Activated naive CD4-positive, alpha-beta T cell treated with anti-CD3 and anti-CD28 coated beads, Interleukin-2, amount 50 U/mL, for 72 hours (primary cell): Measurements from ENCODE around the gene FAM53A. TPM values are rescaled to one million over a fixed set of nuclear protein-coding genes. Genes with fewer than 3 reads are reported as not detected.

Source experiments
- ATAC-seq, 2 donors: fragments of 150-1000 bp; cut with Tn5 transposase; 2 replicates each; pipeline ENCODE4 v1.10.0; 2021; ENCODE audit warnings: mild to moderate bottlenecking in 2 of 2, moderate library complexity in 2 of 2
- DNase-seq, 2 donors: peaks; one replicate each; pipeline ENCODE4 v3.0.0; 2021 to 2022; ENCODE audit warnings: low spot score in 2 of 2
- H3K27ac Mint-ChIP-seq, 2 donors: one replicate each; pipeline ENCODE4 v1.8.0; 2022; ENCODE audit warnings: mild to moderate bottlenecking in 2 of 2, mixed read lengths in 2 of 2
- H3K36me3 Mint-ChIP-seq, 2 donors: one replicate each; pipeline ENCODE4 v1.8.0; 2022; ENCODE audit warnings: mixed read lengths in 2 of 2
- H3K9me3 Mint-ChIP-seq, 2 donors: one replicate each; pipeline ENCODE4 v1.8.0; 2022; ENCODE audit warnings: mixed read lengths in 2 of 2
- total RNA-seq, 2 donors: library from RNA; stranded (reverse); gene quantifications; one replicate each; pipeline ENCODE4 v1.2.3, GENCODE V29; 2022

FAM53A gene
- total RNA-seq, 2 donors from 2014 or later: 3.0 to 5.4 TPM

- Mint-ChIP-seq H3K27ac (no peak overlapping the region), H3K9me3 (no peaks in the 10 kb centered on the region), H3K36me3 (no peaks in the 10 kb centered on the region)
- no peak for DNase-seq
- ATAC-seq: no peak
Measured at GRCh38 chr4:1600811-1601532, 83.1 kb downstream of the FAM53A start.

DNA sequence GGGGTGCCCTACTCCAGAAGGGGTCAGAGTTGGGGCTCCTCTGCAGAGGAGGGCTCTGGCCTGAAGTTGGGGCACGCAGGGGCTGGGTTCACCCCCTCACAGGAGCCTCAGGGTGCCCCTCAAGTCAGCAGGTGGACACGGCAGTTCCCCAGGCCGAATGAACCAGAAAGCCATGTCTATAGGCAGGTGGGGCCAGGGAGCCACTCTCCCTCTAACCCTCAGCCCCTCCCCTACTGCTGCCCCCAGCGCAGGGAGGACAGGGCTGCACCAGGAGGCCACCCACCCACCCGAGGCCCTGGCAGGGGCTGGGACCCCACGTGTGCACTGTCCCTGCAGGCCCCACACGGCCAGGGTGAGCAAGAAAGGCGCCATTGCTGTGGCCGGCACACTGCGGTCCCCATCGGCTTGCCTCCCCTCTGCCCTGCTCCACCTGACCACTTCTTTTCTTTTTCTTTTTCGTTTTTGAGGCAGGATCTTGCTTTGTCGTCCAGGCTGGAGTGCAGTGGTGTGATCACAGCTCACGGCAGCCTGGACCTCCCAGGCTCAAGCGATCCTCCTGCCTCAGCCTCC lies 83.8 kb downstream of the FAM53A start:
- Mint-ChIP-seq H3K36me3 (no peaks in the 10 kb centered on the region), H3K9me3 (no peaks in the 10 kb centered on the region), H3K27ac (no peak overlapping the region)
- DNase-seq (no peak), ATAC-seq (no peak)

DNA sequence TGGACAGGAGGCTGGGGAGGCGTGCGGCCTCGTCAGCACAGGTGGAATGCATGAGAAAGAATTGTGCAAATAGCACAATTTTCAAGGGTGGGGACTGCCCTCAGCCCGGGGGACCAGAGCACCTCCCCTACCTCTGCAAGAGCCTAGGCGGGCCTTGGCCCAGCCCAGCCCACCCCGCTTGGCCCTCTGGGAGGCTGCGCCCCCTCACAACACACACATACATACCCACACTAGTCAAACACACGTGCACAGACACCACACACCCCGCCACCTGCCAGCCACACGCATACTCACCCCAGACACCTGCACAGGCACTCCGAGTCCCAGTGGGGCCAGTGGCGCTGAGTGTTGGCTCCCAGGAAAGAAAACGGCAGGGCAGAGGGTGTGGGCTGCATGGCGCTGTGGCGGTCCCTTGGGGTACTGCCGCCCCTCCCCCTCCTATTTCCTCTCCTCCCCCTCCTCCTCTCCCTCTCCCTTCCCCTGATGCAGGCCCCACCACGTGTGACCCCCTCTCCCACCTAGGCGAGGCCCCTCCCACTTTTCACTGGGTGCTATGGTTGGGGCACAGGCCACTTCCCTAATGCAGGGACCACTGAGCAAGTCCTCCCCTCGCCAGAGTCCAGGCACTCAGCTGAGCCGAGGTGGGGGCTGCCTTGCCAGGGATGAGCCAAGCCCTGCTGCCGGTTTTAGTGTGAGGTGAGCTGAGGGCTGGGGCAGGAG lies 84.5 kb downstream of the FAM53A start:
- Mint-ChIP-seq H3K9me3 (no peaks in the 10 kb centered on the region), H3K36me3 (no peaks in the 10 kb centered on the region), H3K27ac (no peak overlapping the region)
- DNase-seq: no peak
- no peak for ATAC-seq

DNA sequence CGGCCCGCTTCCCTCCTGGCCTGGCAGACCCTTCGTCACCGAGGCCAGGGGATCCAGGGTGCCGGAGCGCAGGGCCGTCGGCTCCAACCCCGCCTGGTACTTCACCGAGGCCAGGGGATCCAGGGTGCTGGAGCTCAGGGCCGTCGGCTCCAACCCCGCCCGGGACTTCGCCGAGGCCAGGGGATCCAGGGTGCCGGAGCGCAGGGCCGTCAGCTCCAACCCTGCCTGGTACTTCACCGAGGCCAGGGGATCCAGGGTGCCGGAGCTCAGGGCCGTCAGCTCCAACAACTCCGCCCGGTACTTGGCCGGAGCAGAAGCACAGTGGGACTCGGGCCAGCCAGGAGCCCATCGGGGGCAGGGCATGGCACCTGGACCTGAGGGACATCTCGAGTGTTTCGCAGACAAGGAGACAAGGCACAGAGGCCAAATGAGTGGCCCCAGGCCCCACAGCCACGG lies 85.1 kb downstream of the FAM53A start:
- no peaks in the 10 kb centered on the region for H3K36me3 Mint-ChIP-seq
- no peaks in the 10 kb centered on the region for H3K9me3 Mint-ChIP-seq
- H3K27ac Mint-ChIP-seq: no peak overlapping the region
- ATAC-seq: no peak
- DNase-seq: no peak

DNA sequence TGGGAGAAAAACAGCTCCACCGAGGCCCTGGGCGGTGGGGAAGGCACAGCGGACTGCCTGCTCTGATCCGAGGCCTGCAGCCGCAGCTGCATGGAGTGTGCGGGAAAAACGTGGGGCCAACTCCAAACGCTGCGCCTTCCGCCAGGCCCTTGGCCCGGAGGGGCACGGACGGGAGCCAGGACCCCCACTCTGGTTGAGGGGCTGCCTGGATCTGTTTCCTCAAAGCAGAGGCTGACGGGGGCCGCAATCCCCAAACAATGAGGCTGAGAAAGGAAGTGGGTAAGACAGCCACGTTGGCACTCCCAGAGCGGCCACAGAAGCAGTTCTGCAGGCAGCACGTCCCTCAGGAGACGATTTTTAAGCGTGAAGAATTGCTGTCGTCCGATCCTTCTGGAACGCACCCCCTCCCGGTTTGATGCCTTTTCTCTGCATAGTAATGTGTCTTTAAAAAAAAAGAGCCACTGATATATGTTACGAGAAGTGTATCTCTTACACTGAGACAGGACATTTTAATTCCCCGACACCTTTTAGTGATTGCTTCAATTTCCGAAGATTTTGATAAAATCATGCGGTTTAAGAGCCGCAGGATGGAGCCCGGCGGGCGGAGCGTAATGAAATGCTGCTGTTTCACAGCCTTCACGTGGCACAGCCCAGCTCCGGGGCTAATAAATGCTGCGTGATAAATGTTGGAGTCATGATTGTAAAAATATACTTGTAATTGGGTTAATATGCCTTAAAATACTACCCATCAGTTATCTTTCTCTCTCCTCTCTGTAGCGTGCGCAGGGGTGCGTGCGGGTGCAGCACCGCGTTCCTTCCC lies 85.7 kb downstream of the FAM53A start:
- ATAC-seq: no peak
- H3K27ac Mint-ChIP-seq: no peak overlapping the region
- DNase-seq: no peak
- no peaks in the 10 kb centered on the region for H3K9me3 Mint-ChIP-seq
- H3K36me3 Mint-ChIP-seq: no peaks in the 10 kb centered on the region

GRCh38 chr4:1597021-1597931 lies 86.8 kb downstream of the FAM53A start:
- DNase-seq: no peak
- H3K9me3 Mint-ChIP-seq: no peaks in the 10 kb centered on the region
- no peaks in the 10 kb centered on the region for H3K36me3 Mint-ChIP-seq
- ATAC-seq: no peak
- no peak overlapping the region for H3K27ac Mint-ChIP-seq

- no peak overlapping the region for H3K27ac Mint-ChIP-seq
- DNase-seq (no peak), ATAC-seq (no peak)
- H3K36me3 Mint-ChIP-seq: peaks cover 4 to 5% of the 10 kb centered on the region in 2 donors
- no peaks in the 10 kb centered on the region for H3K9me3 Mint-ChIP-seq
Measured at GRCh38 chr4:1596393-1596792, 87.7 kb downstream of the FAM53A start.

DNA sequence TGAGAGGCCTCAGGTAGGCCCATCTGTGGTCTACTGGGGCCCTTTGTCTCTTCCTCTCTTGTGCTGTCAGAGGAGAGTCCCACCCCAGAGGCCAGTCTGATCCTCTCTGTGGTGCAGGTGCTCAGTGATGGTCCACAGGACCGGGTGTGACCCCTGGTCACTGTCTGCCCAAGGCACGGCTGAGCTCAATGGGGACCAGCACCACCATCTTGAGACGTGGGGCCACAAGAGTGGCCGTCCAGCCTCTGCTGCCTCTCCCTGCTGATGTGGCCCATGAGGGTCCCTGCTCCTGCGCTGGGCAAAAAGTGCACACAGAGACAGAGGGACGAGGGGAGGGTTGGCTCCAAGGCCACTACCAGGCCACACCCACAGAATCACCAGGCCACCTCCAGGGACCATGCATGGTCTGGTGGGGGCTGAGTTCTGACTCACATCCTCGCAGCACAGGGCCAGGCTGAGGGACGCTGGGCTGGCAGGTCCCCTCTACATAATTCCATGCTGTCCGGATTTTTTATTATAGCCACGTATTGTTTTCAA lies 88.3 kb downstream of the FAM53A start:
- no peak overlapping the region for H3K27ac Mint-ChIP-seq
- peaks cover 4% of the 10 kb centered on the region in 2 donors for H3K9me3 Mint-ChIP-seq
- H3K36me3 Mint-ChIP-seq: peaks cover 9 to 10% of the 10 kb centered on the region in 2 donors
- no peak for DNase-seq
- no peak for ATAC-seq

DNA sequence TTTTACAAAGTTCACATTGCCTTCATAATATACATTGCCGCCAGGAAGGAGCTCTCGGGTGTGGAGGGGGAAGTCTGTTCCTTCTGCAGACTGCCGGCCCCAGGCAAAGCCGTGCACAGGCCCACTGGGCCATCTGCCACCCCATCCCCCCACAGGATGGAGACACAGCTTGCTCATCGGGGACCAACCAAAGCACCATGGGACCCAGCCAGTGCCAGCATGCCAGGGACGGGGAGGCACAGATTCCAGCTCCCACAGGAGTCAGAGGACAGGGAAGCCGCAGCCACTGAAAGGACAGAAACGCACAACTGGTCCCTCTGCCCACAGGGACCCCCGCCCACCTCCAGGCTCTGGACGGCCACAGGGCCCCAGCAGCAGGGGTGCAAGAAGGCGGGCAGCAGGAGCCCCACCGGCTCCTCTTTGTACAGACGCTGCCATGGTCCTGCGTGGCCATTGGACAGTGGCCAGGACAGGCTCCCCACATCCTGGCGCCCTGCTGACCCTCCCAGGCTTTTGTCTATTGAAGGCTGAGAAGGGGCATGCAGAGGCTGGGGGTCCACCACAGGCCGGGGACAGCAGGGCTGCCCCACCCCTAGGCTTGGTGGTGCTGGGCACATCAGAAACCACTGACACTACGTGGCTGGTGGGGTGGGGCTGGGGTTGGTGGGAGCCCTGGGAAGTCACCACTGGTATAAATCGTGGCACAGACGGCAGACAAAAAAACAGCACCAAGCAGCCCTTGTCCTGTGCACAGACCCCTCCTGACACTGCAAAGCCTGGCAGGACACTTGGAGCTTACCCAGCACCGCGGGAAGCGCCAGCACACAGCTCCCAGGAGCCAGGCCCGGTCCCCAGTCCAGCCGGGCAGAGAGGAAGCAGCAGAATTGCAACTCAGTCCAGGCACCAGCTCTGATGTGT lies 89.0 kb downstream of the FAM53A start:
- DNase-seq (no peak), ATAC-seq (no peak)
- no peak overlapping the region for H3K27ac Mint-ChIP-seq
- H3K36me3 Mint-ChIP-seq: peaks cover 9 to 15% of the 10 kb centered on the region in 2 donors
- peaks cover 8 to 9% of the 10 kb centered on the region in 2 donors for H3K9me3 Mint-ChIP-seq

DNA sequence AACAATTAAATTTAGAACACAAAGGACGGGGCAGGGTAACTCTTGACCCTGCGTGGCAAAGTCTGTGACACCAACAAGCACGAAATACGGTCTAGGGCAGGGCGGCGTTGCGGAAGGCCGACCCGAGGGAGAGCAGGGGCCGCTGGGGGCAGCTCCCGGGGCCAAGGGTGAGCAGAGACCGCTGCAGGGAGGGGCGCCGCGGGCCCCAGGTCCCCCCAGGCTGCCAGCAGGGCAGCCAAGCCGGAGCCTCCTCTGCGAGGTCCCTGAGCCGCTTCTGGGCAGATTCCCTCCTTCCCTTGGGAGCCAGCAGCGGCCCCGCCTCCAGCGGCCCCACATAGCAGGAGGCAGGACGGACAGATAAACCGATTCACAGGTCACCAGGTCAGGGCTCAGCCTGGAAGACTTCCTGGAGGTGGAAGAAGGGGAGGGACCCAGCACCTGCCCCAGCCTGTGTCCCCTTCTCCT lies 90.2 kb downstream of the FAM53A start:
- Mint-ChIP-seq H3K36me3 (peaks cover 9 to 23% of the 10 kb centered on the region in 2 donors), H3K9me3 (peaks cover 9 to 10% of the 10 kb centered on the region in 2 donors), H3K27ac (no peak overlapping the region)
- ATAC-seq: no peak
- no peak for DNase-seq

DNA sequence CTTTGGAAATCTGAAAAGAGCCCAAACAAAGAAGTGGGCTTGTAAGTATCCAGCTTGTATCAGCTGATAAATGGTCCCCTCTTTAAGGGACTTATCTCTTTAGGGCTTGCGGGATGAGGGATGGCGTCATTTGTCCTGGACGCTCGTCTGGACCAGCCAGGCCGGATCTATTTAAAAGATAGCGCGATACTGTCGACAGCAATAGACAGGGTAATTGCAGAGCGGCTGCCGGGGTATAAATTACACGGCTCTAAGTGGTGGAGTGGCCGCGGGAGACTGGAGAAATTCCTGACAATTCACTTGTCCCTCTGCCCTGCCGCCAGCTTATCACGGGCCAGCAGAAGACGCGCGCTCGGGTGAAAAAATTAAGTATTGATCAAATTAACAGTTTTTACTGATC lies 90.7 kb downstream of the FAM53A start:
- DNase-seq (no peak), ATAC-seq (no peak)
- Mint-ChIP-seq H3K9me3 (peaks cover 13 to 14% of the 10 kb centered on the region in 2 donors), H3K27ac (no peak overlapping the region), H3K36me3 (peaks cover 11 to 28% of the 10 kb centered on the region in 2 donors)

DNA sequence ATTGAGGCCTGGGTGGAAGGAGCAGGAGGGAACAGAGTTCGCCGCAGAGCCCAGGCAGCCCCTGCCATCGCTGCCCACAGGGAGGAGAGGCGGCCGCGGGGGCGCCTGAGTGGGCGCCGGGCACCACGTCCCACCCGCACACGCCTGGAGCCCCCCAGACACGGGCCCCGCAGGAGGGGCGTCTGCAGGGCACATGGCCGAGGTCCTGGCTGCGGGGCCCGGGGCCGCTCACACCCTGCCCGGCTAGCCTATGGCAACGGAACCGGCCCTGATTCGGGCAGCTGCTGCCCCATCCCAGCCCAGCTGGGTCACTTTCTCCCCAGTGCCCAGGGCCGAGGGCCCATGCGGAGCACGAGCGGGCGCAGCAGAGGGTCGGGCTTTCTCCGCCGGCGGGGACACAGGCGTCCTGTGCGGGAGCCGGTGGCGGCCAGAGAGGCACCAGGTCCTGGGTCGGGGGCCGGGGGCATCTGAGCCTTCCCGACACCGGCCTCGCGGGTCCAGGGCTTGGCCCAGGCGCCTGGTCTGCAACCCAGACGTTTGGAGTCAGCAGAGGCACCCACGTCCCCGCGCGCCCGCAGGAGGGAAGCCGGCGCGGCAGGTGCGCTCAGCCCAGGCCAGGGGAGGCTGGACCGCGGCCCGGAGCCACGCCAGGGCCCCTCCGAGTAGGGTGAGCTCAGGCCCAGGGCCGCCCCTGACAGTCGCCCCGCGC lies 91.2 kb downstream of the FAM53A start:
- Mint-ChIP-seq H3K27ac (no peak overlapping the region), H3K36me3 (peaks cover 15 to 32% of the 10 kb centered on the region in 2 donors), H3K9me3 (peaks cover 19% of the 10 kb centered on the region in 2 donors)
- no peak for DNase-seq
- ATAC-seq: no peak

DNA sequence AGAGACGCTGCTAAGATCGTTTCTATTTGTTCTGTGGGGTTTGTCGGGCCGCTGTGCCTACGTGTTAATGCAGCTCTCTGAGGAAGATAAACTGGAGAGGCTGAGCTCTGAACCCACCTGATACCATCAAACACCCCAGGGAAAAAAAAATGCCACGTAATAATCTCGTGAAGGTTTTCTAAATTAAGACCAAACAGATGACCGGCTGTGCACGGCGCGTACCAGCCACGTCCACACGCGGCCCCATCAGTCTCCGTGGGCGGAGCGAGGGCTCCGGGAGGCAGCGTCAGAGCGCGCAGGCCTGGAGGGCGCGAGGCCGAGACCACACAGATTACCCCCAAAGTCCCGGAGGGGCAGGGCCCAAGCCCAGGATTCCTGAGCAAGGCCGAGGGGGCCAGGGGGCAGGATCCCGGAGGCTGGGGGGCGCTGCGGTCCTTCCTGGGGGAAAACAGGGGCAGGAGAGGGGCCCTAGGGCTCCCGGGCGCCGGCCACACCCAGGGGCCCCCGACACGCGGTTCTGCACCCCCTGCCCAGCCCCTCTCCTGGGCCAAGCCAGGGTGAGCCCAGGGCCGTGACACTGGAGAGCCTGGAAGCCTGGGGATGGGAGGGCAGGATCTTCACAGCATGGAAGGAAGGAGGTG lies 91.9 kb downstream of the FAM53A start:
- peaks cover 19% of the 10 kb centered on the region in 2 donors for H3K9me3 Mint-ChIP-seq
- no peak overlapping the region for H3K27ac Mint-ChIP-seq
- DNase-seq (no peak), ATAC-seq (no peak)
- peaks cover 15 to 32% of the 10 kb centered on the region in 2 donors for H3K36me3 Mint-ChIP-seq

DNA sequence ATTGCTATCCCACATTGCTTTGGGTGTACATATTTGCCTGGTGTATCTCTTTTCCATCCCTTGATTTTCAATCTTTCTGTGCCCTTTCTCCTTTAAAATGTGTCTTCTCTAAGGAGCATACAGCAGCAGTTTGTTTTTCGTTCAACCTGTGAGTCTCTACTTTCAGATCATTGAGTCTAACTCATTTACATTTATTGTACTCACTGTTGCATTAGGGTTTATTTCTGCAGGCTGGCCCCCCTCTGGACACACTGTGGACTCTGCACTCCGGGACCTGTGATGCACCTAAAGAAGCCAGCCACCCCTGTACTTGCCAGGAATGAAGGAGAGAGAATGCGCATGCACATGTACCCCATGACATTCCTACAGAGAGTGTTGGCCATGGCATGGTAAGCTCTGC lies 93.0 kb downstream of the FAM53A start:
- DNase-seq: no peak
- H3K36me3 Mint-ChIP-seq: peaks cover 15 to 32% of the 10 kb centered on the region in 2 donors
- no peak overlapping the region for H3K27ac Mint-ChIP-seq
- H3K9me3 Mint-ChIP-seq: peaks cover 19% of the 10 kb centered on the region in 2 donors
- no peak for ATAC-seq
